Tibial nerve (tissue), 4 donors: ENCODE measurements around the gene CFAP97.

Source experiments
- CTCF ChIP-seq, 5 experiments: fragments of 200-600 bp in 3 of 5; fragments of 450-650 bp in 2 of 5; sonication (generic) in 3 of 5; IDR thresholded peaks; one replicate each; pipeline ENCODE4 v1.5.1; 2016 to 2019; ENCODE audit warnings: antibody characterized with exemption in 5 of 5, mild to moderate bottlenecking in 3 of 5, moderate library complexity in 2 of 5
- EP300 ChIP-seq, 2 donors: sonication (generic); formaldehyde crosslinking; IDR thresholded peaks; one replicate each; pipeline ENCODE4 v1.6.1; 2017; ENCODE audit warnings: antibody characterized with exemption in 2 of 2, mild to moderate bottlenecking in 1 of 2

DNA sequence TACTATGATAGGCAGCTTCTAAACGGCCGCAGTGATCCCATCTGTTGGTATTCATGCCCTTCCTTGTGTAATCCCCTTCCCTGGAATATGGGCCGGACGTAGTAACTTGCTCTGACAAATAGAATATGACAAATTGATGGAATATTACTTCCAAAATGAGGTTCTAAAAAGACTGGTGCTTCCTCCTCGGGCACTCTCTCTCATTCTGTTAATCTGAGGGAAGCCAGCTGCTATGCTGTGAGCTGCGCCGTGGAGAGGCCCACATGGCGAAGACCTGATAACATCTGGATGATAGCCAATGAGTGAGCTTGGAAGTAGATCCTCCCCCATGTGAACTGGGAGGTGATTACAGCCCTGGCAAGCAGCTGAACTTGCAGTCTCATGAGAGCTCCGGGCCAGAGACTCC lies 88.0 kb downstream of the CFAP97 start:
- TF ChIP-seq CTCF (IDR thresholded peaks at IDR 0.05) (no peak), EP300 (IDR thresholded peaks at IDR 0.05) (no peak)
